H1 (cell line): ENCODE measurements around the gene GGCX. TPM values are rescaled to one million over a fixed set of nuclear protein-coding genes. Genes with fewer than 3 reads are reported as not detected.

Source experiments
- CTCF ChIA-PET: fragments of 300-600 bp; sonication (Branson Sonifier 250); formaldehyde crosslinking; loops from one replicate; lab custom pipeline; 2021; ENCODE audit not compliant: partially characterized antibody; lab: Charles Lee
- POLR2A ChIA-PET: fragments of 300-600 bp; sonication (Branson Sonifier 250); formaldehyde crosslinking; loops from one replicate; lab custom pipeline; 2021; ENCODE audit warnings: inconsistent platforms; ENCODE audit not compliant: partially characterized antibody; lab: Charles Lee
- DNase-seq, 2 experiments: peaks; one replicate each; pipeline versions ENCODE4 v3.0.0 to v3.0.0-alpha.2; 2010 to 2022; ENCODE audit warnings: low spot score in 2 of 2, low read depth in 1 of 2, mixed read lengths in 1 of 2
- FAIRE-seq: peaks from 2 replicates; lab custom pipeline; 2011; peaks lifted over from hg19 to GRCh38; lab: Jason Lieb, UNC
- H2AFZ ChIP-seq: 2 replicates; pipeline ENCODE4 v1.8.1; 2012; ENCODE audit warnings: low read length, inconsistent platforms
- H2AK5ac ChIP-seq: 2 replicates; pipeline ENCODE4 v1.6.1; 2013; ENCODE audit warnings: low read depth, low read length
- H2BK120ac ChIP-seq: replicated peaks from 2 replicates; pipeline ENCODE3; 2013; ENCODE audit warnings: low read depth, low read length, inconsistent platforms
- H2BK12ac ChIP-seq: 2 replicates; pipeline ENCODE4 v1.6.1; 2013; ENCODE audit warnings: low read depth, low read length
- H2BK15ac ChIP-seq: 2 replicates; pipeline ENCODE4 v1.6.1; 2013; ENCODE audit warnings: low read length
- H2BK20ac ChIP-seq: 2 replicates; pipeline ENCODE4 v1.6.1; 2013; ENCODE audit warnings: low read length
- H2BK5ac ChIP-seq: 2 replicates; pipeline ENCODE4 v1.6.1; 2013; ENCODE audit warnings: low read depth, low read length
- H3K14ac ChIP-seq: 2 replicates; pipeline ENCODE4 v1.6.1; 2013; ENCODE audit warnings: inconsistent platforms; ENCODE audit not compliant: insufficient read length
- H3K18ac ChIP-seq: 2 replicates; pipeline ENCODE4 v1.6.1; 2013; ENCODE audit warnings: low read length; ENCODE audit errors: extremely low read depth
- H3K23ac ChIP-seq: 2 replicates; pipeline ENCODE4 v1.6.1; 2013; ENCODE audit warnings: inconsistent platforms; ENCODE audit not compliant: insufficient read length
- H3K23me2 ChIP-seq: 2 replicates; pipeline ENCODE4 v1.6.1; 2013; ENCODE audit warnings: low read depth, low read length
- H3K27ac ChIP-seq: 2 replicates; pipeline ENCODE4 v1.6.1; 2011; ENCODE audit warnings: low read depth, low read length, inconsistent platforms
- H3K27me3 ChIP-seq, 4 experiments: replicated peaks in 1 of 4; 1 replicate in 1 of 4; 2 replicates in 3 of 4; pipeline versions ENCODE4 v1.6.1 to v1.8.1; 2011 to 2013; ENCODE audit warnings: low read length in 3 of 4, mild to moderate bottlenecking in 3 of 4, inconsistent platforms in 2 of 4, mixed read lengths in 2 of 4, moderate library complexity in 1 of 4; ENCODE audit not compliant: control insufficient read depth in 3 of 4, insufficient read depth in 3 of 4; ENCODE audit errors: extremely low read depth in 1 of 4
- H3K36me3 ChIP-seq, 4 experiments: 2 replicates each; pipeline versions ENCODE4 v1.6.1 to v1.8.1; 2011 to 2013; ENCODE audit warnings: mild to moderate bottlenecking in 4 of 4, low read length in 3 of 4, moderate library complexity in 2 of 4, control low read depth in 1 of 4, inconsistent platforms in 1 of 4; ENCODE audit not compliant: insufficient read depth in 4 of 4, control insufficient read depth in 2 of 4
- H3K4ac ChIP-seq: replicated peaks from 2 replicates; pipeline ENCODE3; 2013; ENCODE audit warnings: low read length, low read depth, mixed read lengths, inconsistent platforms; ENCODE audit not compliant: insufficient read length
- H3K4me1 ChIP-seq, 4 experiments: replicated peaks in 1 of 4; 1 replicate in 1 of 4; 2 replicates in 3 of 4; pipeline versions ENCODE4 v1.6.1 to v1.8.1; 2011 to 2013; ENCODE audit warnings: low read length in 3 of 4, inconsistent platforms in 2 of 4, mixed read lengths in 1 of 4; ENCODE audit not compliant: insufficient read depth in 4 of 4, control insufficient read depth in 3 of 4
- H3K4me2 ChIP-seq, 2 experiments: 2 replicates each; pipeline versions ENCODE4 v1.6.1 to v1.8.1; 2011 to 2013; ENCODE audit warnings: low read depth in 2 of 2, low read length in 2 of 2, control low read depth in 1 of 2, inconsistent platforms in 1 of 2, mild to moderate bottlenecking in 1 of 2; ENCODE audit not compliant: insufficient read depth in 1 of 2
- H3K4me3 ChIP-seq, 4 experiments: fragments of 200-600, 300-600 bp in 1 of 4; sonication (generic), shearing (Covaris generic), sonication (Bioruptor Twin) in 1 of 4; 2 replicates each; pipeline versions ENCODE4 v1.5.1 to v1.8.1; 2011 to 2016; ENCODE audit warnings: low read length in 4 of 4, low read depth in 3 of 4, control low read depth in 2 of 4, inconsistent platforms in 2 of 4, mild to moderate bottlenecking in 2 of 4, mixed read lengths in 1 of 4, moderate library complexity in 1 of 4; ENCODE audit not compliant: insufficient read depth in 2 of 4; ENCODE audit errors: extremely low read depth in 1 of 4
- H3K56ac ChIP-seq: replicated peaks from 2 replicates; pipeline ENCODE3; 2013; ENCODE audit warnings: low read depth, mild to moderate bottlenecking, mixed read lengths, low read length, inconsistent platforms; ENCODE audit not compliant: insufficient read length
- H3K79me1 ChIP-seq: 2 replicates; pipeline ENCODE4 v1.6.1; 2013; ENCODE audit warnings: low read depth, low read length, control low read depth
- H3K79me2 ChIP-seq, 2 experiments: 2 replicates each; pipeline versions ENCODE4 v1.6.1 to v1.8.1; 2012 to 2013; ENCODE audit warnings: low read length in 2 of 2, mild to moderate bottlenecking in 2 of 2, inconsistent platforms in 1 of 2; ENCODE audit not compliant: insufficient read depth in 2 of 2, control insufficient read depth in 1 of 2
- H3K9ac ChIP-seq, 4 experiments: replicated peaks in 1 of 4; 1 replicate in 1 of 4; 2 replicates in 3 of 4; pipeline versions ENCODE4 v1.6.1 to v1.8.1; 2011 to 2013; ENCODE audit warnings: low read depth in 3 of 4, low read length in 3 of 4, control low read depth in 2 of 4, mild to moderate bottlenecking in 2 of 4, moderate library complexity in 2 of 4, inconsistent platforms in 1 of 4; ENCODE audit errors: extremely low read depth in 1 of 4
- H3K9me3 ChIP-seq, 2 experiments: 2 replicates each; pipeline versions ENCODE4 v1.6.1 to v1.8.1; 2012 to 2013; ENCODE audit warnings: mild to moderate bottlenecking in 2 of 2, moderate library complexity in 2 of 2, control low read depth in 1 of 2, inconsistent platforms in 1 of 2, low read depth in 1 of 2, low read length in 1 of 2, mixed read lengths in 1 of 2; ENCODE audit not compliant: insufficient read depth in 2 of 2
- H4K20me1 ChIP-seq, 2 experiments: replicated peaks in 1 of 2; 2 replicates each; pipeline versions ENCODE3 to v1.8.1; 2011 to 2013; ENCODE audit warnings: inconsistent platforms in 2 of 2, low read length in 2 of 2, mild to moderate bottlenecking in 1 of 2; ENCODE audit not compliant: insufficient read depth in 2 of 2, control insufficient read depth in 1 of 2
- H4K5ac ChIP-seq: 2 replicates; pipeline ENCODE4 v1.6.1; 2013; ENCODE audit warnings: low read length, low read depth, mixed read lengths, inconsistent platforms; ENCODE audit not compliant: insufficient read length
- H4K8ac ChIP-seq: 2 replicates; pipeline ENCODE4 v1.8.0; 2013; ENCODE audit warnings: mild to moderate bottlenecking, moderate library complexity, low read length, inconsistent platforms; ENCODE audit not compliant: insufficient read depth; ENCODE audit errors: extremely low read depth
- H4K91ac ChIP-seq: replicated peaks from 2 replicates; pipeline ENCODE3; 2013; ENCODE audit warnings: low read length, mixed read lengths, inconsistent platforms; ENCODE audit not compliant: insufficient read length
- CBX8 ChIP-seq: fragments of 300-800, 300-1000 bp; sonication (generic); IDR thresholded peaks from 2 replicates; pipeline ENCODE4 v1.7.1; 2016; ENCODE audit warnings: low read depth, low read length, borderline replicate concordance
- TBP ChIP-seq: IDR thresholded peaks from 2 replicates; pipeline ENCODE4 v1.6.1; 2011; ENCODE audit warnings: low read depth, low read length, improper control_type of control experiment
- WGBS, 2 experiments: shearing (Covaris generic) in 1 of 2; methylation state at CpG; one replicate each; pipeline versions ENCODE4 v1.1.6 to v1.1.7; 2013 to 2015; ENCODE audit warnings: low lambda C conversion rate in 2 of 2, mixed read lengths in 2 of 2, inconsistent platforms in 1 of 2, low coverage in 1 of 2, missing lambda C conversion rate in 1 of 2; ENCODE audit not compliant: insufficient replicate concordance in 2 of 2, insufficient coverage in 1 of 2, insufficient read length in 1 of 2; ENCODE audit errors: extremely low coverage in 1 of 2, missing lambda C conversion rate in 1 of 2; 5-methylcytosine and 5-hydroxymethylcytosine counted together
- polyA plus RNA-seq, 7 experiments: library from polyadenylated mRNA; depleted of rRNA in 3 of 7; stranded (reverse) in 5 of 7; unstranded in 2 of 7; fragments of >200 nt in 5 of 7; fragments of 200-250 nt in 2 of 7; gene quantifications; 1 replicate in 5 of 7; 2 replicates in 1 of 7; 4 replicates in 1 of 7; pipeline versions ENCODE4 v1.2.1 to v1.2.3, GENCODE V29; 2011 to 2013; ENCODE audit warnings: missing spikeins in 2 of 7, mixed read lengths in 2 of 7
- total RNA-seq: library from RNA; stranded (reverse); fragmentation: NEBNext Ultra II Directional; extraction: Animal tissue kit (Norgen Biotek cat#: 25700); gene quantifications from 2 replicates; pipeline ENCODE4 v1.2.1, GENCODE V29; 2021

The GGCX gene
- total and polyA plus RNA-seq, 2 of the 8 experiments (the other 6 are each of a cell fraction or from before 2014, with no cell fraction given) = 29.4 to 33.8 TPM

DNA sequence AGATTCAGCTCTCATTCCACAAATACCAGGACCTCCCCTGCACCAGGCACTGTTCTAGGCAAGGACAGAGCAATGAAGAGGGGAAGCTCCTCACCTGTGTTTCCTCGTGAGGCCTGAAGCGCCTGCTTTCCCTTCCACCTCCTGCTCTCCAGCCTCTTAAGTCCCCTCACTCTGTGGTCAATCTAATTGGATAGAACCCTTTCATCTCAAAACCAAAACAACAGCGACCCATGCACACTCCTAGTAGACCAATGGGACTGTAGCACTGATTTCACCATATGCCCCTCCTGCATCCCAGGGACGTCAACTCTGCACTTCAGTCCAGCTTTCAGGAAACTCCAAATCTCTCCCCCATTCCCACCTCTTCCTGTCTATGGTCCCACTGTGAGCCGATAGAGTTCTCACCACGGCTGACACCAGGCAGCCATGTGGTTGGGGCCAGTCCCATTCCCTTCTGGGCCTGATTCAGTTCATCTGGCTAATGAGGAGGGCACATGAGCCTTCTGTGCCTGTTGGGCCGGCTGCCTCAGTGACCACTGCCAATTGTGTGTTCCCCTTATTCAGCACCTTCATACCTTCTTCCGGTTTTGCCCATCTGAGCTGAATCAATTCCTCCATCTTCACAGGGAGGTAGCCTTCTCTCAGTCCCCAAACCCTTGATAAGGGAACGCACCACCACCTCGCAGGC, 55.6 kb downstream of the GGCX start:
- peak overlapping the region; percentile 73; the same call in 1 of the 2 replicates for H2AFZ ChIP-seq

More for the DNA sequence above, 55.6 kb downstream of the GGCX start:
- Histone ChIP-seq H3K4me2 (no peak overlapping the region), H3K9ac (no peak overlapping the region), H2BK5ac (no peak overlapping the region), H3K9me3 (no peaks in the 10 kb centered on the region), H3K79me2 (no peaks in the 10 kb centered on the region), H3K4ac (no peak overlapping the region), H4K20me1 (no peaks in the 10 kb centered on the region), H3K14ac (no peak overlapping the region), H3K36me3 (no peaks in the 10 kb centered on the region), H3K23me2 (no peaks in the 10 kb centered on the region; the same call in 1 of the 2 replicates), H2BK12ac (no peak overlapping the region), H2AK5ac (no peak overlapping the region), H3K4me3 (no peak overlapping the region), H3K56ac (no peak overlapping the region), H4K5ac (no peak overlapping the region), H3K23ac (no peak overlapping the region), H4K91ac (no peak overlapping the region), H4K8ac (no peak overlapping the region), H3K4me1 (no peaks in the 10 kb centered on the region; a peak in 1 of 7 replicates), H2BK20ac (no peak overlapping the region), H3K79me1 (no peaks in the 10 kb centered on the region), H3K18ac (no peak overlapping the region), H3K27ac (no peak overlapping the region), H2BK15ac (no peak overlapping the region), H3K27me3 (no peaks in the 10 kb centered on the region), H2BK120ac (no peak overlapping the region)
- DNase-seq (no peak), FAIRE-seq (no peak)
- 91% methylated on average over 10 of the region's 10 CpGs; no CpG with 5 or more reads in 1 of the 2 experiments for WGBS, 2 experiments
- TF ChIP-seq CBX8 = no peak
- no peak for TF ChIP-seq TBP
- ChIA-PET POLR2A (interaction anchor here (1.1 to 2.0 kb wide), 4 partner anchors 33 to 41 kb away, joined by 4 to 10 read pairs (median 6); partner anchors contain the start of gene MAT2A), CTCF (interaction anchor here (0.7 to 3.2 kb wide), 6 partner anchors 10 to 227 kb away, joined by 3 to 15 read pairs (median 3); no protein-coding TSS in a partner anchor)
